H9 (cell line): ENCODE results near the gene RRAGD. TPM values are rescaled to one million over a fixed set of nuclear protein-coding genes. Genes with fewer than 3 reads are reported as not detected.

Experiments used
- DNase-seq: peaks from one replicate; pipeline ENCODE4 v3.0.0-alpha.2; 2017
- H2AFZ ChIP-seq: one replicate; pipeline ENCODE4 v1.6.1; 2013; ENCODE audit warnings: mild to moderate bottlenecking, low read length, control low read depth, moderate library complexity
- H2AK5ac ChIP-seq: 2 replicates; pipeline ENCODE4 v1.6.1; 2013; ENCODE audit warnings: low read length, control low read depth, mixed read lengths; ENCODE audit not compliant: insufficient read length
- H2BK120ac ChIP-seq: one replicate; pipeline ENCODE4 v1.6.1; 2013; ENCODE audit warnings: low read depth, mild to moderate bottlenecking, low read length, control low read depth, inconsistent platforms; ENCODE audit not compliant: poor library complexity, severe bottlenecking
- H2BK12ac ChIP-seq: 2 replicates; pipeline ENCODE4 v1.6.1; 2013; ENCODE audit warnings: low read length, control low read depth, mixed read lengths, low read depth; ENCODE audit not compliant: insufficient read length
- H2BK15ac ChIP-seq: 2 replicates; pipeline ENCODE4 v1.6.1; 2013; ENCODE audit warnings: low read depth, low read length, control low read depth
- H2BK20ac ChIP-seq: one replicate; pipeline ENCODE4 v1.6.1; 2013; ENCODE audit warnings: low read depth, mild to moderate bottlenecking, low read length, control low read depth, inconsistent platforms; ENCODE audit not compliant: poor library complexity, severe bottlenecking
- H2BK5ac ChIP-seq: 2 replicates; pipeline ENCODE4 v1.6.1; 2013; ENCODE audit warnings: low read length, control low read depth, mixed read lengths; ENCODE audit not compliant: insufficient read length
- H3K14ac ChIP-seq: 2 replicates; pipeline ENCODE4 v1.6.1; 2013; ENCODE audit warnings: low read length, control low read depth; ENCODE audit not compliant: insufficient read depth
- H3K18ac ChIP-seq: 2 replicates; pipeline ENCODE4 v1.6.1; 2013; ENCODE audit warnings: low read depth, mild to moderate bottlenecking, mixed read lengths, low read length, control low read depth; ENCODE audit not compliant: insufficient read length
- H3K23ac ChIP-seq: 2 replicates; pipeline ENCODE4 v1.6.1; 2013; ENCODE audit warnings: low read length, control low read depth, mixed read lengths, low read depth; ENCODE audit not compliant: insufficient read length
- H3K23me2 ChIP-seq: 2 replicates; pipeline ENCODE4 v1.6.1; 2013; ENCODE audit warnings: low read depth, mild to moderate bottlenecking, mixed read lengths, low read length, control low read depth; ENCODE audit not compliant: insufficient read length, poor library complexity, severe bottlenecking
- H3K27ac ChIP-seq: 2 replicates; pipeline ENCODE4 v1.5.1; 2013; ENCODE audit warnings: low read length, control low read depth, mixed read lengths, low read depth; ENCODE audit not compliant: insufficient read length
- H3K27me3 ChIP-seq: 2 replicates; pipeline ENCODE4 v1.6.1; 2013; ENCODE audit warnings: low read length, control low read depth, inconsistent platforms; ENCODE audit not compliant: insufficient read depth
- H3K4ac ChIP-seq: 2 replicates; pipeline ENCODE4 v1.6.1; 2013; ENCODE audit warnings: low read depth, mild to moderate bottlenecking, control low read depth, inconsistent platforms, low read length, moderate library complexity
- H3K4me1 ChIP-seq: 2 replicates; pipeline ENCODE4 v1.6.1; 2013; ENCODE audit warnings: low read length, control low read depth, inconsistent platforms; ENCODE audit not compliant: insufficient read depth
- H3K4me2 ChIP-seq: 2 replicates; pipeline ENCODE4 v1.6.1; 2013; ENCODE audit warnings: low read length, control low read depth, mixed read lengths; ENCODE audit not compliant: insufficient read length, insufficient read depth
- H3K56ac ChIP-seq: 2 replicates; pipeline ENCODE4 v1.6.1; 2013; ENCODE audit warnings: low read depth, mild to moderate bottlenecking, mixed read lengths, low read length, control low read depth; ENCODE audit not compliant: insufficient read length
- H3K79me1 ChIP-seq: 2 replicates; pipeline ENCODE4 v1.6.1; 2013; ENCODE audit warnings: low read depth, mild to moderate bottlenecking, moderate library complexity, low read length, control low read depth, inconsistent platforms; ENCODE audit not compliant: insufficient read depth, poor library complexity, severe bottlenecking
- H3K79me2 ChIP-seq: 2 replicates; pipeline ENCODE4 v1.6.1; 2013; ENCODE audit warnings: low read length, control low read depth, inconsistent platforms; ENCODE audit not compliant: insufficient read depth
- H3K9ac ChIP-seq: 2 replicates; pipeline ENCODE4 v1.6.1; 2013; ENCODE audit warnings: low read length, control low read depth, mixed read lengths; ENCODE audit not compliant: insufficient read length; ENCODE audit errors: extremely low read depth
- H3K9me3 ChIP-seq: one replicate; pipeline ENCODE4 v1.6.1; 2013; ENCODE audit warnings: low read depth, low read length, inconsistent platforms; ENCODE audit not compliant: control insufficient read depth
- H3T11ph ChIP-seq: one replicate; pipeline ENCODE4 v1.6.1; 2013; ENCODE audit warnings: mild to moderate bottlenecking, low read length, control low read depth, inconsistent platforms
- H4K20me1 ChIP-seq: one replicate; pipeline ENCODE4 v1.6.1; 2013; ENCODE audit not compliant: control insufficient read depth, insufficient read length, insufficient read depth
- H4K5ac ChIP-seq: 2 replicates; pipeline ENCODE4 v1.6.1; 2013; ENCODE audit warnings: low read depth, mild to moderate bottlenecking, mixed read lengths, low read length, control low read depth; ENCODE audit not compliant: insufficient read length
- H4K8ac ChIP-seq: replicated peaks from 2 replicates; pipeline ENCODE4 v1.6.1; 2013; ENCODE audit warnings: low read length, control low read depth, mixed read lengths, low read depth; ENCODE audit not compliant: insufficient read length
- H4K91ac ChIP-seq: 2 replicates; pipeline ENCODE4 v1.6.1; 2013; ENCODE audit warnings: low read depth, mild to moderate bottlenecking, moderate library complexity, mixed read lengths, low read length, control low read depth; ENCODE audit not compliant: insufficient read length
- H3K27ac Mint-ChIP-seq, 3 experiments: 2 replicates in 2 of 3; 3 replicates in 1 of 3; pipeline ENCODE4 v1.8.0; 2020 to 2021; ENCODE audit warnings: mixed read lengths in 3 of 3, mild to moderate bottlenecking in 1 of 3, moderate library complexity in 1 of 3
- H3K27me3 Mint-ChIP-seq: 2 replicates; pipeline ENCODE4 v1.8.0; 2021; ENCODE audit warnings: low read depth, mild to moderate bottlenecking, moderate library complexity, mixed read lengths
- H3K36me3 Mint-ChIP-seq, 3 experiments: 2 replicates in 2 of 3; 3 replicates in 1 of 3; pipeline ENCODE4 v1.8.0; 2020 to 2021; ENCODE audit warnings: low read depth in 3 of 3, mixed read lengths in 3 of 3; ENCODE audit not compliant: insufficient read depth in 1 of 3
- H3K4me1 Mint-ChIP-seq, 2 experiments: 2 replicates each; pipeline ENCODE4 v1.8.0; 2020; ENCODE audit warnings: mixed read lengths in 2 of 2
- H3K4me3 Mint-ChIP-seq, 2 experiments: 2 replicates in 1 of 2; 3 replicates in 1 of 2; pipeline ENCODE4 v1.8.0; 2020 to 2021; ENCODE audit warnings: mild to moderate bottlenecking in 2 of 2, mixed read lengths in 2 of 2, moderate library complexity in 1 of 2
- H3K9me3 Mint-ChIP-seq, 2 experiments: 2 replicates in 1 of 2; 3 replicates in 1 of 2; pipeline ENCODE4 v1.8.0; 2020; ENCODE audit warnings: mild to moderate bottlenecking in 2 of 2, mixed read lengths in 2 of 2, moderate library complexity in 1 of 2
- CTCF ChIP-seq: fragments of 200-600 bp; sonication (generic); conservative IDR thresholded peaks from 3 replicates; pipeline ENCODE4 v1.8.0; 2021; ENCODE audit warnings: antibody characterized with exemption, mild to moderate bottlenecking
- WGBS: extraction: QIAGEN DNeasy Blood & Tissue Kit; methylation state at CpG from one replicate; pipeline ENCODE4 v1.1.7; 2013; ENCODE audit warnings: missing lambda C conversion rate, low lambda C conversion rate, mixed read lengths; ENCODE audit not compliant: insufficient read length; ENCODE audit errors: extremely low coverage; 5-methylcytosine and 5-hydroxymethylcytosine counted together
- total RNA-seq: library from RNA; stranded (reverse); gene quantifications from 2 replicates; pipeline ENCODE4 v1.2.1, GENCODE V29; 2021

Gene RRAGD
- total RNA-seq, 1 experiment from 2014 or later, result 10.6 TPM

GRCh38 chr6:89387516-89388201, 24.4 kb downstream of the RRAGD start:
- Histone ChIP-seq H2BK12ac (no peak overlapping the region), H3T11ph (no peak overlapping the region), H4K91ac (no peak overlapping the region), H2AFZ (no peak overlapping the region), H2BK15ac (no peak overlapping the region), H2BK5ac (no peak overlapping the region), H3K79me2 (no peaks in the 10 kb centered on the region), H3K56ac (no peak overlapping the region), H4K5ac (no peak overlapping the region), H3K79me1 (no peaks in the 10 kb centered on the region), H4K8ac (no peak overlapping the region), H3K4me2 (no peak overlapping the region), H3K18ac (no peak overlapping the region), H3K4me1 (no peaks in the 10 kb centered on the region), H4K20me1 (no peaks in the 10 kb centered on the region), H3K4ac (no peak overlapping the region), H3K23me2 (no peaks in the 10 kb centered on the region), H2BK120ac (no peak overlapping the region), H3K23ac (no peak overlapping the region), H3K14ac (no peak overlapping the region), H3K27me3 (no peaks in the 10 kb centered on the region), H3K9ac (no peak overlapping the region), H2BK20ac (no peak overlapping the region), H3K27ac (no peak overlapping the region), H3K9me3 (no peaks in the 10 kb centered on the region), H2AK5ac (no peak overlapping the region)
- no CpG with 5 or more reads among the region's 9 CpGs for WGBS
- DNase-seq, result no peak
- Mint-ChIP-seq H3K27ac (no peak overlapping the region), H3K4me1 (peaks cover 6 to 7% of the 10 kb centered on the region in 2 experiments; a peak in 3 of 4 replicates), H3K9me3 (no peaks in the 10 kb centered on the region), H3K4me3 (no peak overlapping the region), H3K36me3 (peaks cover 0 to 4% (median 2%) of the 10 kb centered on the region in 3 experiments; a peak in 5 of 7 replicates), H3K27me3 (no peaks in the 10 kb centered on the region)
- no peak for TF ChIP-seq CTCF
